ENCODE results near the gene INPP4B.

Gene INPP4B

GRCh38 chr4:142846108-142846728, at the start of gene INPP4B:
INPP4B (minus strand) TSS chr4:142846301.
- no peak for DNase-seq (ENCODE audit: low spot score)

DNA sequence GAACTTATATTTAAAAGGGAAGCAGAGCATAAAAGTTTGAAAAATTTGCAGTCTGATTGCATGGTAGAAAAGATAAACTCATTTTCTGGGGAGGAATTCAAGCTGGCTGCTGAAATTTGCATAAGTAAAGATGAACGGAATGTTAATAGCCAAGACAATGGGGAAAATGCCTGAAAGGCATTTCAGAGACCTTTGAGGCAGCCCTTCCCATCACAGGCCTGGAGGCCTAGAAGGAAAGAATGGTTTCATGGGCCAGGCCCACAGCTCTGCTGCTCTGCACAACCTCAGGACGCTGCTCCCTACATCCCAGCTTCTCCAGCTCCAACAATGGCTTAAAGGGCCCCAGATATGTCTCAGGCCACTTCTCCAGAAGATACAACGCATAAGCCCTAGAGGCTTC, 46.9 kb upstream of the INPP4B start:
- no peak for DNase-seq (ENCODE audit: low spot score)

DNA sequence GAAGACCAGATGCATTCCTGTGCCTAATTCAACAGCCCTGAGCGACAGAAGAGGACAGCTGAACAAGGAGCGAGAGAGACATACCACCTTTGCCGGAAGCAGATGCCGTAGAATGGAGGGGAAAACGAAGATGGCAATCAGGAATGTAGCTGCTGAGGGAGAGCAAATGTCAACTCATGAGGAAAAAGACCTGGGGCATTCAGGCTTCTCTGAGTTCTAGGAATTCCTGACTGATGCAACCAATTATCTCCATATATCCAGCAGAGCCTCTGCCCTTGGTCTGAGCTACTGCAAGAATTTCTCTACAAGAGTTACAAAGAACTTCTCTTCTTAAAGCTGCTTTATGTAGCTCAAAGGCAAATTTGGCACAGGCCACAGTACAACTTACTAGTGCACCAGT, 40.5 kb upstream of the INPP4B start:
- DNase-seq (ENCODE audit: low spot score) = no peak

- DNase-seq (ENCODE audit: low spot score) = no peak
Measured at GRCh38 chr4:142883040-142883832, 37.1 kb upstream of the INPP4B start.

DNA sequence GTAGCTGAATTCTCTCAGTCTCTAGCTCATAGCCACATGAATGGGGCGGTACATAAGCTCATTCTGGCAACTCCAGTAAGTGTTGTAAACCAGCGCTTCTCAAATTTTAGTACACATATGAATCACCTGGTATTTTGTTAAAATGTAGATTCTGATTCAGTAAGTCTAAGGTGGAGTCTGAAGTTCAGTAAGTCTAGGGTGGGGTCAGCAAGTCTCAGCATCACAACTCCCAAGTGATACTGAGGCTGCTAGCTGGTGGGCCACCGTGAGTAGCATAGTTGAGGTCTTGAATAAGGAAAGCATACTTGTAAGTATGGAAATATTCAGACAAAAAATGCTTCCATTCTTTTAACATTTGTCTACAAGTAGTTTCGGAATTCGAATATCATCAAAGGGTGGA, 36.1 kb upstream of the INPP4B start:
- no peak for DNase-seq (ENCODE audit: low spot score)

DNA sequence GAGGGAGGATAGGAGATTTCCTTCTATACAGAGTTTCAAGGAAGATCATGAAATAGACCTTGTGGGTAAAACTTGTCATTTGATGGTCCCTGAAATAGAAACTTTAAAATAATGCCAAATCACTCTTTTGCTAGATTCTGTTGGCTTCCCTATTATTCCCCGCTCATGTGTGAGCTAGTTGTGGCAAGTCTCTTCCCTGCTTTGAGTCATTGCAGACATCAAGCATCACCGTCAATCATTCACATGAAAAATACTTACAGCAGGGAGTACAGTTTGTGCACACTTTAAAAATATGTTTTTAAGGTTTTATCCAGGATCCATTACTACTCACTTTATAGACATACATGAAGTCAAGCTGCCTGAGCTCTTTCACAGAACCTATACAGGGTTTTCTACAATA, 35.2 kb upstream of the INPP4B start:
- DNase-seq (ENCODE audit: low spot score) = no peak

DNA sequence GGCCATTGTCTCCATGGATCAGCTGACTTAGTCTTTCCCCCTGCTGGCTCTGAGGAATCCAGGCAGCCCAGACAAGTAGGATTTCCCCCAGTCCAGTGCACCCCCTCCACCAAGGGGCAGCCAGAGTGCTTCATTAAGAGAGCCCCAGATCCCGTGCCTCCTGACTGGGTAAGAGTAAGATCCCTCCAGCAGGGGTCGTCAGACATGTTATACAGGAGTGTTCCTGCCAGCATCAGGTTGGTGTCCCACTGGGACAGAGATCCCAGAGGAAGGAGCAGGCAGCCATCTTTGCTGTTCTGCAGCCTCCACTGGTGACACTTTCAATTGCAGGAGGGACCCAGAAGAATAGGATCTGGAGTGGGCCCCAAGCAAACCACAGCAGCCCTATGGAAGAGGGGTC, 29.0 kb upstream of the INPP4B start:
- no peak for DNase-seq (ENCODE audit: low spot score)

- DNase-seq (ENCODE audit: low spot score) = no peak
Measured at GRCh38 chr4:142874684-142875083, 28.6 kb upstream of the INPP4B start.

- no peak for DNase-seq (ENCODE audit: low spot score)
Measured at GRCh38 chr4:142866685-142867084, 20.6 kb upstream of the INPP4B start.

DNA sequence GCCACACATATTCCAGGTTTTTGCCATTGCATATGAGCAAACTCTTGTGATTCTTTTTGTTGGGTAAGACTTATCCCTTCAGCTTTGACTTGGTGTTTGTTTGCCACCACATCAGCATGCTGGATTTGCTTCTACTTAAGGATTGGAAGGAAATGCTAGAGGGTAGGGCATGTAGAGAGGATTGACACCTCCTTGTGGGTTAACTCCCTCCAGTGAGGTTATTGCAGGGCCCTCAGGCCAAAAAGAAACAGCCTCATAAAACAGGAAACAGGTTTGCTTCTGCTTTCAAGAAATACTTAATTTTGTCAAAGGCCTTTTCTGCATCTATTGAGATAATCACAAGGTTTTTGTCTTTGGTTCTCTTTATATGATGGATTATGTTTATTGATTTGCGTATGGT, 15.2 kb upstream of the INPP4B start:
- DNase-seq (ENCODE audit: low spot score) = no peak

DNA sequence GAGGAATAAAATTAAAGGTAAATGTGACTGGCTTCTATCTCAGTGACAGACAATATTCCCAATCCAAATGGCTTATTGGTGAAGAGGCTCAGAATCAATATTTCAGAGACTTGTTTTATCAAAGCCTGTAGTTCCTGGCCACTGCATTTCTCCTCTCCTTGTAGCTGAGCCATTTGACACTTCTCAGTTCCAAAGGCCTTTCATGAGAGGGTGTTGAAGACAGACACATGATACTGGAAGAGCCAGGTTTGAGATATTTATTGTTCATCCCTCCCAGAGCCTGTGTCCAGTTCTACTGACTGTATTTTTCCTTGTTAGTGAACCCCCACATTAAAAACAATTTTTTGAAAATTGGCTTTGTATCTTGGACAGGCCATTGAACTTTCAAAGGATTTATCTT, 12.9 kb upstream of the INPP4B start:
- DNase-seq (ENCODE audit: low spot score) = no peak

DNA sequence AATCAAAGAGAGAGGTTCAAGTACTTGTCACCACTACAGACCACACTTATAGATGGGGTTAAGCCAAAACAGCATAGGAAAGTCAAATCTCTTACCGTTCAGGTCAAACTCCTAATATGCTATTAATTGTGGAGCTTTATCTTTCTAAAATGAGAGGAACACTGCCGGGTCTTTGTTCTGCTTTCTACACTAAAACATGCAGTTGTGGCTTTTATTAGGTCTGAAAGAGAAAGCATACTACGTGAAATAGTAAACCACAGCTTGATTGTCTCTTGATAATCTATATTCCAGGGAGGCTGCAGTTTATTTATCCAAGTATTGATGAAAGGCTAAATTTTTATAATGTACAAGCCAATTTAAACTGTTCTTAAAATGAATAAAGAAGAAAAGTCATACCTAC, 12.3 kb upstream of the INPP4B start:
- DNase-seq (ENCODE audit: low spot score) = no peak

DNA sequence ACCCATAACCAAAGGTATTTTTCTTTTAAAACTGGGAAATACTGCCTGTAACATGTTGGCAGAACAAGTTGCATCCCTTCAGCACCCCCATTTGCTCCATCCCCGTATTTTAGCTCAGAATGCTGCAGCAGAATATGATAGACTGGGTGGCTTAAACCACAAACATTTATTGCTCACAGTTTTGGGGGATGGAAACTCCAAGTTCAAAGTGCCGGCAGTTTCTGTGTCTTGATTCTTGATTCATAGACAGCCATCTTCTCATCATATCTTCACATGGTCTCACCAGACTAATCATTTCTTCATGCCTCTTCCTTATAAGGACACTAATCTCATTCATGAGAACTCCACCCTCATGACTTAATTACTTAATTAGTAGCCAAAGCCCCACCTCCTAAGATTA, 10.5 kb upstream of the INPP4B start:
- no peak for DNase-seq (ENCODE audit: low spot score)

- no peak for DNase-seq (ENCODE audit: low spot score)
Measured at GRCh38 chr4:142850478-142850877, 4.4 kb upstream of the INPP4B start.

GRCh38 chr4:142846729-142847596, 862 bp upstream of the INPP4B start:
- no peak for DNase-seq (ENCODE audit: low spot score)

DNA sequence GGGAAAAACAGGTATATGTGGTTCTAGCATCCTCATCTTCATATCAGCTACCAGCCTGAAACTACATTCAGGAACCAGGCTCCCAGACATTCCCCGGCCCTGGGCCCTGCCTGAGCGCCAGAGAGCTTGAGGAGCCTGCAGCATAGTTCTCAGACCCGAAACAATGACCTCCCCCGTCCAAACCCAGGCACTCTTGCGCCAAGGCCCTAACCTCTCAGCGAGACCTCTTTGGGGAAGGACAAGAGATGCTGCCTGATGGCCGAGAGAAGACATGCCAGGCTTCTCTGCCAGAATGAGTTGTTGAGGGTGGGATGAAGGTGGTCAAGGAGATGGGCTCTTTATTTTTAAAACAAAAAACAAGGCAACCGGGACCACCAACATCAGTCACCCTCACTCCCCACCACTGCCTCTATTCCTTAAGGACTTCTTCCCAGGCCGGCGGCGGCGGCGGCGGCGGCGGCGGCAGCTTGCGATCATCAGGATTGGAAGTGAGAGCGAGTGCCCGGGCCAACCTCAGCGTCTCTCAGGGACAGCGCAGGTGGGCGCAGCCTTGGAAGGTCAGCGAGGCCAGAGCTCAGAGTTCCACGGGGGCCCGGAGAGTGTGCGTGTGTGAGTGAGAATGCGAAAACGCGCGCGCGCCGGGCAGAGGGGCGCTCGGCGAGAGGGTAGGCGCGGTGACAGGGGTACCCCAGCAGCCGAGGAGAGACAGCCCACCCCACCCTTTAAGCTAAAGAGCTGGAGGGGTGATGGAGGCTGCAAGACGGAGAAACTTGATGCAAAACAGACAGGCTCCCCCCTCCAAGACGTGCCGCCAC, 601 bp downstream of the INPP4B start:
- no peak for DNase-seq (ENCODE audit: low spot score)

DNA sequence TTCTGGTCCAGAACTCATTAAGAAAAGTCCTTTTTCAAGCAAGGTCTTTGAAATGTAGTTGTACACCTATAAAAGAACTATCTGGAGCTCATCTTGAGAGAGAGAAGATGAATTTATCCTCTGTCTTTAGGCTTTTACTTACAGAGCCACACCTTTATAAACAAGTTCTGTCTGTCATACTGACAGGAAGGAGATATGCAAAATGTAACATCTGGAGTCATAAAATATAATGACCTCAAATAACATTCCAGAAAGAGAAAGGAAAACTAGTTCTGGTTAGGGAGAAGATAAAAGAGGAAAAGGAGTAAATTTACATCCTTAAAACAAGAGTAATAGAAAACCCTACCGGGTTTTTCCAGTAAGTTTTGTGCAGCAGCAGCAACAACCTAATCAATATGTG, 1.3 kb downstream of the INPP4B start:
- DNase-seq (ENCODE audit: low spot score) = no peak

DNA sequence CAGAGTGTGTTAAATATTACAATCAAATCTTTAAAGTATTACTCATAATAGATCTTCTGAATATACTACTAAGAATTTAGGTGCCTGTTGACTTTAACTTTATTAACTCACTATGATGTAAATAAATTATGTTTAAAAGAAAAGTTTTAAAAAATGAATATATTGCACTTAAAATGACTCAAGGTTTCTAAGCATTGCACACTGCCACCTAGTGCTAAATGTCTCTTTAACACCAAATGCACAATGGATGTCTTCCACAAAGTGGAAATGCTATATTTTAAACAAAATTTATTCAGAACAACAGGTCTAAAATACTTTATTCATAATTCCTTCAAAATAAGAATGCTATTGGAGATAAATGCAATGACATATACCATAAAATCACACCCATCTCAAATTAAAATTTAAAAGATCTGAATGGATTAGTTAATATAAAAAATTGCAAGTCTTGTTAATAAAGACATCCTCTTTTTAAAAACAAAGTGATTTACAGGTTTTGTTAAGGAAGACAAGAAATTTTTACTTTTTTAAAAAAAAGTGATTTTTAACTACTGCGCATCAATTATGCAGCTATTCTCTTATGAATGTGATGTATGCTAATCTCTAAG, 5.5 kb downstream of the INPP4B start:
- DNase-seq (ENCODE audit: low spot score) = no peak

DNA sequence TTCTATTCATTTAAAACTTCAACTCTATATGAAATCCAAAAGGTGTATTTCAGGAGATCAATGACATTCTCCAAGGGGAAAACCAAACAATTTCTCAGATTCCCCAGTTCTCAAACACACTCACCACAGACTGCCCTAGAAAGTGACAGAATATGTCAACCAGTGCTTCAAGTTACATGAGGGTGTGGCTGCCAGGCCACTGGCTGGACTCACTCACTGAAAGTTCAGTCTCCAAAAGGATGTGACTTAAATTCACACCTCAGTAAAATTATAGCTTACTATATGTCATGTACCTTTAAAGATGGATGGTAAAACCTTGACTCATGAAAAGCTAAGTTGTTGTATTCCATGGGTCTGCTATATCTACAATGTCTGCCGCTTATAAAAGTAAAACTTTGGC, 7.3 kb downstream of the INPP4B start:
- no peak for DNase-seq (ENCODE audit: low spot score)

DNA sequence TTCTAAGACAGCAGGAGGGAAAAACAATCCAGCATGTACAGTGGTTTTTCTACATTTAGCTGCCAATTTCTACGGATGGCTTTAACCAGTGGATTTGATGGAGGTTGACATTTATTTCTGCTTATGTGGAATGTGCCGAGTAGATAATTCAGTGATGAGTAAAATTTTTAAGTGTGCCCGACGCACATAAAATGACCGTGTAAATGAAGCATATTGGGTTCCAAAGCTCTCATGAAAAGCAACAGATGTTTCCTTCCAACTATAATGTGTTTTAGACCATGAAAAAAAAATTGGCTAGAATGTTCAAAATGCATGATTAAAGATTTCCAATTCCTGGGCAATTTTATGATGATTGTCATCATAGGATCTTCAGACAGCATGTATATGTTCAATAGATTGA, 14.1 kb downstream of the INPP4B start:
- no peak for DNase-seq (ENCODE audit: low spot score)

DNA sequence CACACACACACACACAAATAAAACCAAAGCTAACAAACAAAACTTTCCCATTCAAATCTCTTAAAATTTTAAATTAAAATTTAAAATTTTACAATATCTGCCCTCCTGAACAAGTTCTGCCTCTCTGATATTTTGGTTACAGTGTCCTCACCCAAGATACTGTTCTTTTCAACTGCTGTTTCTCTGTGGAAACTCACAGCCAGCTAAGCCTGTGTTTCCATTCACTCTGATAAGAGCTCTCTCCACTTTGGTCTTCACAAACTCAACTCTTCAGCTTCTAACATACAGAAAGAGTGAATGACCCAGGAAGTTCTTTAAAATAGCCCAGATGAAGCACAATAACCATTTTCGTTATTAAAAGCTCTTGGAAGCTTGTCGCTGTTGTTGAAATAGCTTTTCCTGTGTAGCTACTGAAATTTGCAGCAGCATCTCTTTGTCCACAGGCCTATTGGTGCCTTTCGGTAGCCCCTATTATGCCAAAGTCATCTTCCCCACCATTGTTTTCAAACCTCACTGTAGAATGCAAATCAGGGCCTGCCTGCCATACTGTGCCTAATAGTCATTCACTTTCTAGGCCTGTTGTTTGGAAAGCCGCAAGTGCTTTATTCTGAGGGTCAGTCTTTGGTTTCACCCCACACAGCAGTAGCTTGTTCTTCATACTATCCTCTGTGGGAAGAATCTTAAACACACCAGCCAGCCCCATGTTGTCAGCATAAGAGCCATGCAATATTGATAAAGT, 19.4 kb downstream of the INPP4B start:
- DNase-seq (ENCODE audit: low spot score) = no peak

All from hematopoietic multipotent progenitor cell treated with erythropoietin and hydrocortisone succinate and interleukin-3 and kit ligand, for 17 days (in vitro differentiated cells).